ENCODE measurements around the gene AKR1C3. TPM values are rescaled to one million over a fixed set of nuclear protein-coding genes. Genes with fewer than 3 reads are reported as not detected.
"Not testable (repeated sequence)": the region's sequence is repeated elsewhere in the genome, so short reads cannot be mapped to it uniquely, and the experiment has no call there.

Gene AKR1C3
- total and polyA plus RNA-seq, 5 experiments from 2014 or later: 0.67 to 14.7 (median 5.9) TPM

DNA sequence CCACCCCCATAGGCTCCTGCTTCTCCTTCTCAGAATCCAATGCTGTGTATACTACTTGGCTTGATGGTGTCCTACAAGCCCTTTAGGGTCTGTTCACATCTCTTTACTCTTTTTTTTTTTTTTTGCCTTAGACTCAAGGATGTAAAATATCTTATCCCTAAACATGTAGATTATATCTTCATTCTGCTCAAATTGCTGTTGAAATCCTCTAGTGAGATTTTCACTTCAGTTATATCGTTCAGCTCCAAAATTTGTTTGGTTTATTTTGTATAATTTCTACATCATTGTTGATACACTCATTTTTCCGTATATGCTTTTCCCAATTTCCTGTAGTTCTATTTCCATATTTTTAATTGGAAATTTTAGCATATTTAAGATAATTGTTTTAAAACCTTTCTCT is 1.8 kb upstream of the AKR1C3 start:
- peaks cover 2 to 7% (median 2%) of the 10 kb centered on the region in 3 donors for H3K36me3 Mint-ChIP-seq
- H3K27ac Mint-ChIP-seq: no peak overlapping the region
- H3K4me1 Mint-ChIP-seq: peaks cover 0 to 8% (median 5%) of the 10 kb centered on the region in 4 donors
- DNase-seq: no peak
- ATAC-seq: no peak
- no peak overlapping the region for H3K4me3 Mint-ChIP-seq
- peaks cover 2 to 37% (median 22%) of the 10 kb centered on the region in 9 donors for H3K9me3 Mint-ChIP-seq
- POLR2A ChIA-PET: no interaction called here
- peaks cover 0 to 17% (median 11%) of the 10 kb centered on the region in 5 donors for H3K27me3 Mint-ChIP-seq

DNA sequence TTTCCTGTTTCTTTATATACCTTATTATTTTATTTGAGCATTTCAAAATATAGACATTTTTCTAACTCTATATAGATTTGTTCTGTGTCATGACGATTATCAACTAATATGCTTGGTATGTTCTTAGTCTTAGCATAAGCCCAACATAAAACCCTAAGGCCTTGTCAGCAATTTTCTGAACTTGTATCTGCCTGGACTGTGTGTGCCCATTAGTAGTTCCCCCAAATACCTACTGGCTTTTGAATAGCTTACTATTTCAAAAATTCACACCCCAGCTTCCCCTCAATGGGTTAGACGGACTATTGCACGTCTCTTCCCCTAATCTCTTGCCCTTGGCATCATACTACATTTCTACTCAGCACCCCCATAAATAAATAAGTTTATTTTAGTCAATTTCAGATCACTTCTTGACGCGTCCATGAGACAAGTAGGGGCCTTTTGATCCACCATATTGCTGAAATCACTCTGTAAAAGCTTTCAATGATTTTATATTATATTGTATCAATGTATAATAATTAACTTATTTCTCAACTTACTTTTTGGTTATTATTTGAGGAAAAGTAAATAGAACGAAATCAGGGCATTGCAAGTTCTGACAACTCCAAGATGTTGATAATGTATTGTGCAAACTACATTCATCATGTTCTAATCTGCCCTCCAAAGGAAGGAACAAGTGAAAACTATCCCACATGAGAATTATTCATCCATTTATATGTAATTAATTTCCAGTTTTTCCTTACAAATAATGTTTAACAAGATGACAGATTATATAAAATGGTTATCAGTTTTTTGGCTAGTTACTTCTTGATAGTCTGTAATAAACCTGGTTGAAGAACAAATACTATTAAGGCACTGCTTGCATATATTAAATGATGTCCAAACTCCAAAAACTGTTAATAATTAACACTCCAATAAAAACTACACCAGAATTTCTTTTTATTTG is 1.1 kb upstream of the AKR1C3 start:
- Mint-ChIP-seq H3K27me3 (peaks cover 0 to 17% (median 9%) of the 10 kb centered on the region in 5 donors), H3K27ac (no peak overlapping the region), H3K4me1 (peaks cover 0 to 8% (median 5%) of the 10 kb centered on the region in 4 donors), H3K9me3 (peaks cover 2 to 31% (median 19%) of the 10 kb centered on the region in 9 donors), H3K4me3 (no peak overlapping the region), H3K36me3 (peaks cover 2 to 7% (median 2%) of the 10 kb centered on the region in 3 donors)
- no peak for DNase-seq
- no peak for ATAC-seq
- POLR2A ChIA-PET: no interaction called here

DNA sequence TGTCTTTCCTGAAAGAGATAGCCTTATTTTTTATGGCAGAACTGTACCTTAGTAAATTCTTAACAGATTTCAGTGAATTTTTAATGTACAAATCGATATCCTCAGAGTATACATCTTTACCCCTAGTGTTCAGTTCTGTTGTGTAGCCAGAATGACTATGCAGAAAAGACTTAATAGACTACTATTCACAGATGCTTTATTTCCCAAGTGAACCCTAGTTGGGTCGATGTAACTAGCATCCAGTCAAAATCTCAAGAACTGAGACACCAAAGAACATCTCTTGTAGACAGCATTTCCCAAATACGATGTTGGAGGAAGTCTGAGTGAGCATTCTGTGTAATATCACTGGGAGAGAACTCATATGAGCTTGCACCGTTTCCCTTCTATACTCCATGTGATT is 1.5 kb downstream of the AKR1C3 start:
- ATAC-seq: no peak
- POLR2A ChIA-PET: interaction anchor here (0.6 kb wide), 2 partner anchors 93 to 230 kb away, joined by 3 read pairs; no protein-coding TSS in a partner anchor

DNA sequence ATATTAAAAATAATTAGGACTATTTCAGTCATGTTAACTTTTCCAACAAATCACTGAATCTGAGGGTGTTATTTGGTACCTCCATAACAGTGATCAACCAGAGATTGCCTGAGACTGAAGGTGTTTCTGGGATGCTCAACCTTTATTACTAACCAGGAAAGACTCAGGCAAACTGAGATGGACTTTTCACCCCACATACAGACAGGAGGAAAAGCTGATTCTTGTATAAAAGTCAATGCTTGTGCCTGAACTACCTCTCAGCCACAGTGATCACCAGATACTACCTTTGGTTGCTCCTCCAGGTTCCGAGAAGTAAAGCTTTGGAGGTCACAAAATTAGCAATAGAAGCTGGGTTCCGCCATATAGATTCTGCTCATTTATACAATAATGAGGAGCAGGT is 1.9 kb downstream of the AKR1C3 start:
- no peak for ATAC-seq
- DNase-seq: no peak
- Mint-ChIP-seq H3K27ac (no peak overlapping the region), H3K27me3 (peaks cover 0 to 23% (median 6%) of the 10 kb centered on the region in 5 donors), H3K9me3 (peaks cover 0 to 11% (median 4%) of the 10 kb centered on the region in 9 donors), H3K36me3 (peaks cover 0 to 2% (median 2%) of the 10 kb centered on the region in 3 donors), H3K4me1 (peaks cover 0 to 8% (median 5%) of the 10 kb centered on the region in 4 donors), H3K4me3 (peak overlapping the region in 1 of 10 donors; percentile 36)
- POLR2A ChIA-PET: interaction anchor here (0.6 kb wide), 1 partner anchor 93 kb away, joined by 3 read pairs; no protein-coding TSS in a partner anchor

More for the DNA sequence above, 1.5 kb downstream of the AKR1C3 start:
- Mint-ChIP-seq H3K27ac (no peak overlapping the region), H3K36me3 (peaks cover 0 to 2% (median 2%) of the 10 kb centered on the region in 3 donors), H3K4me1 (peaks cover 0 to 8% (median 5%) of the 10 kb centered on the region in 4 donors), H3K9me3 (peaks cover 0 to 11% (median 4%) of the 10 kb centered on the region in 9 donors), H3K4me3 (peak overlapping the region in 1 of 10 donors; percentile 68), H3K27me3 (peaks cover 0 to 26% (median 6%) of the 10 kb centered on the region in 5 donors)
- DNase-seq: no peak

DNA sequence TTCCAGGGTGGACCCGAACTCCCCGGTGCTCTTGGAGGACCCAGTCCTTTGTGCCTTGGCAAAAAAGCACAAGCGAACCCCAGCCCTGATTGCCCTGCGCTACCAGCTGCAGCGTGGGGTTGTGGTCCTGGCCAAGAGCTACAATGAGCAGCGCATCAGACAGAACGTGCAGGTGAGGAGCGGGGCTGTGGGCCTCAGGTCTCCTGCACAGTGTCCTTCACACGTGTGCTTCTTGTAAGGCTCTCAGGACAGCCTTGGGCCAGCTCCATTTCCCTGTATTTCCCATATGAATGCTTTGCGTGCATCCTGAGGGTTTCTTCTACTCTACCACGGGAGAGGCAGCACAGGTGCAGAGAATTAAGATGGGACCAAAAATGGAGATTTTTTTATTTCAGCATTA is 8.3 kb downstream of the AKR1C3 start:
- ATAC-seq, H3K4me1 Mint-ChIP-seq, H3K36me3 Mint-ChIP-seq, POLR2A ChIA-PET, H3K27ac Mint-ChIP-seq, DNase-seq, H3K4me3 Mint-ChIP-seq, H3K9me3 Mint-ChIP-seq: not testable (repeated sequence)
- peaks cover 0 to 15% (median 0%) of the 10 kb centered on the region in 5 donors for H3K27me3 Mint-ChIP-seq

DNA sequence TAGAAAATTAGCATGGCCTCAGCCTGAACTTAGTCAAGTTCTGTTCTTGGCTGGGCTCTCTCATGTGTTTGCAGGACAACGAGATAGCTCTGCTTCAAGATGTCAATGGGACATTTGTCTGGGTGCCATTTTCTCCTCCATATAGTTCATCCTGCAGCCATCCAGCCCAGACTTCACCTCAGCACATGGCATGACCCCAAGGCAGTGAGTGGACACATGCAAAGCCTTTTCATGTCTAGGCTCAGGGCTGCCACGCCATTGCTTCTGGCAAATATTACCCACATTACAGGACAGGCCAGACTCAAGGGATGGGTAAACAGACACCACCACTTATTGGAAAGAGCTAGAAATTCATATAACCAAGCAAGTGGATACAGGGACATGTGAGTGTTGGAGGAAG is 9.3 kb downstream of the AKR1C3 start:
- no peak for DNase-seq
- peak overlapping the region in 1 of 10 donors; percentile 69 for H3K27ac Mint-ChIP-seq
- H3K27me3 Mint-ChIP-seq: peaks cover 0 to 13% (median 0%) of the 10 kb centered on the region in 5 donors
- no peaks in the 10 kb centered on the region for H3K36me3 Mint-ChIP-seq
- H3K4me1 Mint-ChIP-seq: no peaks in the 10 kb centered on the region
- POLR2A ChIA-PET: no interaction called here
- ATAC-seq: no peak
- H3K4me3 Mint-ChIP-seq: no peak overlapping the region
- H3K9me3 Mint-ChIP-seq: no peaks in the 10 kb centered on the region

DNA sequence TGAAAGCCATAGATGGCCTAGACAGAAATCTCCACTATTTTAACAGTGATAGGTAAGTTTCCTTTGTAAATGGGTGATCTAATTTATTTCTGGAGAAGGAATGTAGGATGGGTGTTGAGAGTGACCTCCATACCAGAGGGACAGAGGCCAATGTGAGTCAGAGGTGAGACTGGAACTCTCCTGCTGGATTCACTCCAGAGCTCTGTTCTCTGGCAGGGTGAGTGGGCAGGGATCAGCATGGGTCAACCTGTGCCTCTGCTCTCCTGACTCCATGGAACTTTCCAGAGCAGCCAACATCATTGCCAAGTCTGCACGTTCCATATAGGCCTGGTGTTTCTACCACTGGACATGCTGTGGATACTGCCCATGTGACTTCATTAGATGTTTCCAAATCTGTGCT is 11.4 kb downstream of the AKR1C3 start:
- no peaks in the 10 kb centered on the region for H3K4me1 Mint-ChIP-seq
- no peak for ATAC-seq
- H3K27me3 Mint-ChIP-seq: peaks cover 0 to 2% (median 0%) of the 10 kb centered on the region in 5 donors
- peaks cover 0 to 3% (median 0%) of the 10 kb centered on the region in 9 donors for H3K9me3 Mint-ChIP-seq
- POLR2A ChIA-PET: no interaction called here
- no peak for DNase-seq
- H3K36me3 Mint-ChIP-seq: no peaks in the 10 kb centered on the region
- no peak overlapping the region for H3K4me3 Mint-ChIP-seq
- no peak overlapping the region for H3K27ac Mint-ChIP-seq

DNA sequence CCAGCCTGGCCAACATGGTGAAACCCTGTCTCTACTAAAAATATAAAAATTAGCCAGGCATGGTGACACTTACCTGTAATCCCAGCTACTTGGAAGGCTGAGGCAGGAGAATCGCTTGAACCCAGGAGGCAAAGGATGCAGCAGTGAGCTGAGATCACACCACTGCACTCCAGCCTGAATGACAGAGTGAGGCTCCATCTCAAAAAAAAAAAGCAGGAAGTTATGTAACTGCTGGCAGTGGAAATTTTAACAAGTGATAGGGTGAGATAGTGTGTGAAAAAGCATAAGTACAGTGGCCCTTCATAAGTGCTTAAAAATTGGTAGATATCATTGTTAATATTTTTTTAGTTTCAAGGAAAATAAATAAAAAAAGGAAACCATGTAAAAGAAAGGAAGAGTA is 12.3 kb downstream of the AKR1C3 start:
- peaks cover 0 to 6% (median 0%) of the 10 kb centered on the region in 5 donors for H3K27me3 Mint-ChIP-seq
- no peaks in the 10 kb centered on the region for H3K36me3 Mint-ChIP-seq
- H3K4me1 Mint-ChIP-seq: no peaks in the 10 kb centered on the region
- DNase-seq: no peak
- no peak for ATAC-seq
- no peak overlapping the region for H3K27ac Mint-ChIP-seq
- peaks cover 0 to 9% (median 0%) of the 10 kb centered on the region in 9 donors for H3K9me3 Mint-ChIP-seq
- POLR2A ChIA-PET: no interaction called here
- H3K4me3 Mint-ChIP-seq: no peak overlapping the region

DNA sequence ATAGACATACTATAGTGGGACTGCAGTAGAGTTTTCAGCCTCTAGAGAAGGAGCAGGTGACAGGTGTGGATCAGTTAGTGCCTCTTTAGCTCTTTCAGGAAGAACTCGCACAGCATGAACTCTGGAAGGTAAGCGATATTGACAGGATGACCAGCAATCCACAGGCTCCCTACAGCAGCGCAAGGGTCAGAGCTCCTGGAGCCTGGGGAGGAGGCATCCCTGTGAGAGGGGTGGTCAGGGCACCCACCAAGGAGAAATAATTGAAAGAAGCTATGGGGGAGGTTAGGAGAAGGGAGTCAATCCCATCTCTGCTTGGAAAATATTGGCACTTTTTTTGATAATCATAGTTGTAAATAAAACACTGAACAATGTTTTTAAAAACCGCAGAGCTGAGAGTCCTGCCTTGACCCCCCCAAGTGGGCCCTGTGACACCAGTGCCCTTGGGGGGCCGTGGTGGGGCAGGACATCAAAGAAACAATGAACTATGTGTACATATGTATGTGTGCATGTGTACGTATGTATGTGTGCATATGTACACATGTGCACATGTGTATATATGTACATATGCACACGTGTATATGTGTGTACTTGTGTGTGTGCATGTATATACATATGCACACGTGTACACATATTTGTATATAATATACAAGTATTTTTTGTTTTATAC is 13.8 kb downstream of the AKR1C3 start:
- Mint-ChIP-seq H3K27me3 (peaks cover 0 to 6% (median 0%) of the 10 kb centered on the region in 5 donors), H3K9me3 (peaks cover 0 to 9% (median 0%) of the 10 kb centered on the region in 9 donors), H3K36me3 (no peaks in the 10 kb centered on the region), H3K4me3 (no peak overlapping the region), H3K4me1 (no peaks in the 10 kb centered on the region), H3K27ac (peak overlapping the region in 1 of 10 donors; percentile 68)
- POLR2A ChIA-PET: no interaction called here
- no peak for ATAC-seq
- DNase-seq: no peak

DNA sequence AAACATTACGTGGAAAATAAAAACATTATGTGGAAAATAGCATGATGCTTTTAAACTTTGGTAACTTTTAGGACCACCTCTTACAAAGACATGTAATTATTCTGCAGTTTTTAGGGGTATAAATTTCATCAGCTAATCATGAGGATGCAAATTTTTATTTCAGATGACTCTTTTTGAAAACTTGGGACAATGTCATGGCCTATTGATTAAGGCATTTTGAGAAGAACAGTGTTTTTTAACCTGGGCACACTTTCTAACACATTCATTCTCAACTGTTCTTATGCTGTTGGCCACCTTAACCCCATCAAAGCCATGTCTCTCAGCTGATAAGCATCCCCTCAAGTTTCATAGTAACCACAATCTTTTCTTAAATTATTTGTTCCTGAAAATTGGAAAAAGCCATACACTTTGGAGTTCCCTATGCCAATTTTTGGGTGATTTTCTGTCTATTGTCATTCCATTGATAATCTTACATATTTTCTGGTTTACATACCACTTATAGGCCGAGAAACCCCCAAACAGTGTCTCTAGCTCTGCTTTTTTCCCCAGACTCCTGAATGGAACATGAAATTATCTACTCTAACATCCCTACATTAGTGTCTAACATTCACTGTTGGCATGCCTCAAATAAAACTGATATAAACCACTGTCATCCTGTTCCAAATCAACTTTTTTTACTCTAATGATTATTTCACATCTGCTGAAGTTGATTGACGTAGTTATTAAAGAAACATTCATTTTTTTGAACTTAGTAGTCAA is 14.6 kb downstream of the AKR1C3 start:
- ATAC-seq (no peak), DNase-seq (no peak)
- Mint-ChIP-seq H3K36me3 (no peaks in the 10 kb centered on the region), H3K27ac (no peak overlapping the region), H3K4me1 (no peaks in the 10 kb centered on the region), H3K27me3 (peaks cover 0 to 6% (median 1%) of the 10 kb centered on the region in 5 donors), H3K9me3 (peaks cover 0 to 9% (median 0%) of the 10 kb centered on the region in 9 donors), H3K4me3 (no peak overlapping the region)
- POLR2A ChIA-PET: no interaction called here

DNA sequence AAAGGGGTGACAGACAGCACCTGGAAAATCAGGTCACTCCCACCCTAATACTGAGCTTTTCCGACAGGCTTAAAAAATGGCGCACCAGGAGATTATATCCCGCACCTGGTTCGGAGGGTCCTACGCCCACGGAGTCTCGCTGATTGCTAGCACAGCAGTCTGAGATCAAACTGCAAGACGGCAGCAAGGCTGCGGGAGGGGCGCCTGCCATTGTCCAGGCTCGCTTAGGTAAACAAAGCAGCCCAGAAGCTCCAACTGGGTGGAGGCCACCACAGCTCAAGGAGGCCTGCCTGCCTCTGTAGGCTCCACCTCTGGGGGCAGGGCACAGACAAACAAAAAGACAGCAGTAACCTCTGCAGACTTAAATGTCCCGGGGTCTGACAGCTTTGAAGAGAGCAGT is 15.6 kb downstream of the AKR1C3 start:
- POLR2A ChIA-PET, H3K36me3 Mint-ChIP-seq, H3K4me3 Mint-ChIP-seq, H3K9me3 Mint-ChIP-seq, DNase-seq, ATAC-seq, H3K27me3 Mint-ChIP-seq, H3K27ac Mint-ChIP-seq, H3K4me1 Mint-ChIP-seq: not testable (repeated sequence)

DNA sequence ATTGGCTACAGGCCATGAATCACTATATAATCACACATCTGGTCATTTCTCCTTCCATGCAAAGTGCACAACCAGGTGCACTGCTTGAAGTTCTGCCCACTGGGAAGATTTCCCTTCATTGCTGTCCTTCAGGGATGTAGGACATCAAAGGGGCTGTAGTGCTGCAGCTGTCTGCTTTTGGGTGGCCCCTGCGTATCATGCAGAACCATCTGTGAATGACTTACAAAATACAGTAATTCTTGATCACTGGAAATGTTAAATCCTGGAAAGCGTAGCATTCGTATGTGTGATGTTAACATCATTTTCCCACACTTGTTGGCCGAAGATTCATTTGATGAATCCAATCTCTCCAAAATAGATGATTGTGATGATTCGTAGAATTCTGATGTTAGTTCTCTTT is 22.4 kb downstream of the AKR1C3 start:
- POLR2A ChIA-PET: no interaction called here
- DNase-seq (no peak), ATAC-seq (no peak)
- H3K27me3 Mint-ChIP-seq: peaks cover 0 to 4% (median 2%) of the 10 kb centered on the region in 5 donors
- no peak overlapping the region for H3K4me3 Mint-ChIP-seq
- no peak overlapping the region for H3K27ac Mint-ChIP-seq
- peaks cover 0 to 3% (median 0%) of the 10 kb centered on the region in 4 donors for H3K4me1 Mint-ChIP-seq
- peaks cover 0 to 13% (median 5%) of the 10 kb centered on the region in 9 donors for H3K9me3 Mint-ChIP-seq
- H3K36me3 Mint-ChIP-seq: peaks cover 0 to 4% (median 0%) of the 10 kb centered on the region in 3 donors

All from naive thymus-derived CD8-positive, alpha-beta T cell (primary cell).